Non-pigmented ciliary epithelial cell (primary cell): Measurements from ENCODE around the gene GGT7.
"Not testable (repeated sequence)": the region's sequence is repeated elsewhere in the genome, so short reads cannot be mapped to it uniquely, and the experiment has no call there.

Experiments
- DNase-seq: peaks from one replicate; pipeline ENCODE4 v3.0.0-alpha.2; 2010; ENCODE audit warnings: low read depth

The GGT7 gene

GRCh38 chr20:34872622-34873224 lies at the start of gene GGT7:
Gene GGT7 (minus strand): TSS chr20:34872856. CDS start chr20:34872815, 41 bp downstream.
- DNase-seq: no peak

- DNase-seq: no peak
Measured at GRCh38 chr20:34921436-34921835, 48.8 kb upstream of the GGT7 start.

- DNase-seq: no peak
Measured at GRCh38 chr20:34920055-34920454, 47.4 kb upstream of the GGT7 start.

GRCh38 chr20:34916774-34917354 lies 44.2 kb upstream of the GGT7 start:
- no peak for DNase-seq

GRCh38 chr20:34915749-34916455 lies 43.2 kb upstream of the GGT7 start:
- DNase-seq: no peak

- DNase-seq: no peak
Measured at GRCh38 chr20:34915131-34915530, 42.5 kb upstream of the GGT7 start.

GRCh38 chr20:34907616-34908469 lies 35.2 kb upstream of the GGT7 start:
- no peak for DNase-seq

GRCh38 chr20:34904202-34904621 lies 31.6 kb upstream of the GGT7 start:
- no peak for DNase-seq

- not testable (repeated sequence) for DNase-seq
Measured at GRCh38 chr20:34898731-34899130, 26.1 kb upstream of the GGT7 start.

GRCh38 chr20:34898129-34898528 lies 25.5 kb upstream of the GGT7 start:
- DNase-seq: not testable (repeated sequence)

GRCh38 chr20:34896086-34896621 lies 23.5 kb upstream of the GGT7 start:
- no peak for DNase-seq

- no peak for DNase-seq
Measured at GRCh38 chr20:34895465-34895864, 22.8 kb upstream of the GGT7 start.

- DNase-seq: no peak
Measured at GRCh38 chr20:34894723-34895122, 22.1 kb upstream of the GGT7 start.

GRCh38 chr20:34892671-34893070 lies 20.0 kb upstream of the GGT7 start:
- no peak for DNase-seq

GRCh38 chr20:34891166-34892062 lies 18.8 kb upstream of the GGT7 start:
- DNase-seq: no peak

- no peak for DNase-seq
Measured at GRCh38 chr20:34888468-34888867, 15.8 kb upstream of the GGT7 start.

- no peak for DNase-seq
Measured at GRCh38 chr20:34887023-34887422, 14.4 kb upstream of the GGT7 start.

- no peak for DNase-seq
Measured at GRCh38 chr20:34886122-34886521, 13.5 kb upstream of the GGT7 start.

- no peak for DNase-seq
Measured at GRCh38 chr20:34884260-34884659, 11.6 kb upstream of the GGT7 start.

- DNase-seq: no peak
Measured at GRCh38 chr20:34883809-34884208, 11.2 kb upstream of the GGT7 start.

GRCh38 chr20:34883087-34883688 lies 10.5 kb upstream of the GGT7 start:
- DNase-seq: no peak
